ENCODE data around the gene RPRD1B. TPM values are rescaled to one million over a fixed set of nuclear protein-coding genes. Genes with fewer than 3 reads are reported as not detected.
A peak's percentile ranks its signal among the peaks of the same experiment; 100 is the strongest.
"Not testable (repeated sequence)": the region's sequence is repeated elsewhere in the genome, so short reads cannot be mapped to it uniquely, and the experiment has no call there.

The RPRD1B gene
- total RNA-seq, 1 donor from 2014 or later: 84.7 TPM

DNA sequence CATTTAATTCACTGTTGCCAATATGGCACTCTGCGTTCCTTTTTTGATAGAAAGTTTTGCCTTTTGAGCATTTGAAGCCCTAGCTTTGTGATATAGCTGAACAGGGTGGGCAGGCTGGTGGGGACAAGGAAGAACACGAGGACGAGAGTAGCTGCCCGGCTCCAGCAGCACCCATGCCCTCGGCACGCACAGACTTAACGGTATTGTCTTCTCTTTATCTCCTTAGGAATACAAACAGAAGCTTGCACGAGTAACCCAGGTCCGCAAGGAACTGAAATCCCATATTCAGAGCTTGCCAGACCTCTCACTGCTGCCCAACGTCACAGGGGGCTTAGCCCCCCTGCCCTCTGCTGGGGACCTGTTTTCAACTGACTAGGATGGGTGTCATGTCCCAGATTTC lies 56.0 kb downstream of the RPRD1B start:
- DNase-seq (ENCODE audit: missing footprints) (no peak), ATAC-seq (no peak)
- intact Hi-C loops (cut with DNase I): no loop called here

DNA sequence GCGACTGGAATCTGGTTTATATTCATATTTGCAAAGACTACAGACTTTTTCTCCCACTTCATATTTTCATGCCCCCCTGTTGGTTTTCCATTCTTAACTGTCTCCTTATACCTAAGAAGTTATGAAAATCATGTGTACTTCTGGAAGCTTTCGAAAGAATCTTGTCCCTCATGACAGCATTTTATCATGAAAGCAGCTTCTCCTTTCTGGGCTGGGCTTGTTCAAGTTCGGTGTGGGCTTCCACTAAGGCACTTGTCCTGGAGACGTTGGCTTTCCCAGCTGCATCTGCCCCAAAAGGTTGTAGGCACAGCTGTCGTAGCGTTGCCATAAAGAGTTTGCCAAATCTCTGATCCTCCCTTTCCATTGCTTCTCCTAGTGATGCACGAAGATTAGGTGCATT lies 56.5 kb downstream of the RPRD1B start:
- ATAC-seq (no peak), DNase-seq (ENCODE audit: missing footprints) (no peak)
- intact Hi-C loops (cut with DNase I): no loop called here

DNA sequence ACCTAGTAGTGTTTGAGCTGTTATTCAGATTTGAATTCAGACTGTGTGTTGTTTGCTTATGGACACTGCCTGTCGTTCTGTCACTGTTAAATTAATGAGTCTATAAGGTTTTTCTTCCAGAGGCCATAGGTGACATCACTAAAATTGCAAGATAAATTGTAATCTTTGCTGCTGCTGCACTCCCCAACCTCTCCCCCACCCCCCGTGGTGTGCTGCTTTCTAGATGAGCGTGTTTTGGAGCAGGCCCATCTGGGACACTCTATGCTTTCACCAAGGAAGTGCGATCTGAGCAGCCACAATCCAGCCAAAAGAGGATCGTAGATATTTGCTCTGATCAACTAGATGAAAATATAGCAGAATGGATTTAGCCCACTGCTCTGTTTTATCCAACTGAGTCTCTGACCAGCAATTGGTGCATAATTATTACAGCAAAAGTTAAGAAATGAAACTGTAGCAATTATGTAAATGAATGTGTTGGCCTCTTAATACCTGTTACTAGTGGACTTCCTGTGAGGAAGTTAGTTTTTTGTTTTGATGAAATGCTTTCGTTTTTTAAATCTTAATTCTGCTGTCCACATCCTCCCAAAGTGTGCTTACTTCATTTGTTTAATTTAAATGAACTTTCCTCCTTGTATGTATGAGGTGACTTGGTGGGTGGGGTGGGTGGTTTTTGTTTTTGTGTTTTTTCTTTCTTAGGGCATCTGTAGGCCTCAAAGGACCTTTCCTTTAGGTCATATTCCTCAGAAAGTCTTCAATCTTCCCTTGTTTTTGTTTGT lies 58.1 kb downstream of the RPRD1B start:
- no peak for DNase-seq (ENCODE audit: missing footprints)
- intact Hi-C loops (cut with DNase I): no loop called here
- ATAC-seq: peak; percentile 48

DNA sequence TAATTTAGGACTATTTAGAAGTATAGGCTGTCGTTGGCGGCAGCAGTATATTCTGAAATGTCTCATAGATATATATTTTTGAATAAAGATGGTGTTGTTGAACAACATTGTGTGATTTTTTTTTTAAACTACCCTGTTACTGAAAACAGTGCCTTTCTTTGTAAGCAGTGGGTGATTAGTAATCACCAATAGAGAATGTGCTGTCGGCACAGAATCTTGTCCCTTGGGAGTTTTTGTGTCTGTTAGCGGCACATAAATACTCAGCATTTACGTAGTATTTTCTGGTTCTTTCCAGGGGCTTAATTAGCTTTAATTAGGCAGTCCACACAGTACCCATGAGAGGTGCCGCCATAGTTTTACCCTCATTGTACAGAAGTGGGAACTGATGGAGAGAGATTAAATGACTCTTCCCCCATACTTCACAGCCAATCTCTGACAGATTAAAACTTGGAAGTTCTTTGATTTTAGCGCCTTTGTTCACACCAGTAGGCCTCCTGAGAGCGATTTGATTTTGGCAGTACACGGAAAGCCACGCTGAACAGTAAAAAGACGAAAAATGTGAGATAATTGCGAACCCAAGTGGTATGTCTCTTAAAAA lies 58.8 kb downstream of the RPRD1B start:
- DNase-seq (ENCODE audit: missing footprints) (no peak), ATAC-seq (peak; percentile 54)
- intact Hi-C loops (cut with DNase I): no loop called here

DNA sequence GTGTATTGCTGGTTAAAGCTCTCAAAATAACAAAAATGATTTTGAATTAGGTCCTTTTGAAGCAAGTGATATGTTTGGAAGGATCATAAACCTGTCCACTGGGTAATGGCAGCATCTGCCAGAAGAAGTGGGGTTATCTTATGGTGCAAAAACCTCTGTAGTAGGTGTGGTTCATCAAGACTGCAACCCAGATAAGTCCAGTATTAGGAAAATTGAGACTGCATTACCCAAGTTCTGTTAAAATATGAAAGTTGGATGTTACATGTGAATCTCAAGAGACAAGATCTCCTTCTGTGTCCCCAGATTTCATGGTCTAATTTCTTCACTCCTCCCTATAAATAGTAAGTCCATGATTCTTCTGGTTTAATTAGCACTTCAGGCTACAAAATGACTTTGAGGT lies 59.4 kb downstream of the RPRD1B start:
- ATAC-seq (peak; percentile 3), DNase-seq (ENCODE audit: missing footprints) (no peak)
- intact Hi-C loops (cut with DNase I): no loop called here

DNA sequence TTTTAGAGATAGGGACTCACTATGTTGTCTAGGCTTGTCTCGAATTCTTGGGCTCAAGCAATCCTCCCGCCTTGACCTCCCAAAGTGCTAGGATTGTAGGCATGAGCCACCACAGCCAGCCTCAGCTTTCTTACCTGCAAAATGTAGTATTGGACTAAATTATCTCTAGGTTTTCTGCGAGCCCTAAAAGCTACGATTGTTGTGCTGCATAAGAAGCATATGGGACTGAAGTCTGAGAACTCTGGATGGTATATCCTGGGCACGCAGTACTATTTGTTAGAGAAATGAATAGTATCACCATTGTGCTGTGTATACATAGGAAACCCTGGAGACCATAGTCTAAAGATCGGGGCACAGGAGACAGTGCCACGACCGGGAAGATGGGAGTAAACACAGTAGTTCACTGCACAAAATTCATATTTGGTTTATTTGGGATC lies 60.1 kb downstream of the RPRD1B start:
- ATAC-seq (no peak), DNase-seq (ENCODE audit: missing footprints) (no peak)
- intact Hi-C loops (cut with DNase I): loop anchor here (2.0 kb wide), 1 partner anchor 15 kb away; no protein-coding TSS in a partner anchor

DNA sequence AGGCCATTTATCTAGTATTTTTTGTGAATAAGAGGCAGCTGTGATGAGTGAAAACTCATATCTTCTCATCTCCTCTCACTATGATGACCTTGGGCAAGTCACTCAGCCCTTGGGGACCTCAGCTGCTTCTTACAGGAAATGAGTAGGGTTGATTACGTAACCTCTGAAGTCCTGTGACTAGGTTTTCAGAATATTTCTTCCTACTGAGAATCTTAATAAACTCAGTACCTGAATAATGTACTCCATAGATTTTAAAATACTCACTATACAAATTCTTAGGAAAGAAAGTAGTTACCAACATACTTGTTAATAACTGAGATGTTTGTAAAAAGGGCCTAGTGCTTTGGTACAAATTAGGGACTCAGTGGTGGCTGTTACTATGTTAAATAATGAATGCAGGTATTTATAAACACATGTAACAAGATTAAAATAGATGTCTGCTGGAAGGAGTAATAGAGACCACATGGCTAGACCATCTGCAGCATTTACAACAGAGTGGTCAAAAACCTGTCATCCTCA lies 60.9 kb downstream of the RPRD1B start:
- intact Hi-C loops (cut with DNase I): loop anchor here (2.0 kb wide), 1 partner anchor 14 kb away; no protein-coding TSS in a partner anchor
- ATAC-seq (peak; percentile 47), DNase-seq (ENCODE audit: missing footprints) (peak; percentile 79)

DNA sequence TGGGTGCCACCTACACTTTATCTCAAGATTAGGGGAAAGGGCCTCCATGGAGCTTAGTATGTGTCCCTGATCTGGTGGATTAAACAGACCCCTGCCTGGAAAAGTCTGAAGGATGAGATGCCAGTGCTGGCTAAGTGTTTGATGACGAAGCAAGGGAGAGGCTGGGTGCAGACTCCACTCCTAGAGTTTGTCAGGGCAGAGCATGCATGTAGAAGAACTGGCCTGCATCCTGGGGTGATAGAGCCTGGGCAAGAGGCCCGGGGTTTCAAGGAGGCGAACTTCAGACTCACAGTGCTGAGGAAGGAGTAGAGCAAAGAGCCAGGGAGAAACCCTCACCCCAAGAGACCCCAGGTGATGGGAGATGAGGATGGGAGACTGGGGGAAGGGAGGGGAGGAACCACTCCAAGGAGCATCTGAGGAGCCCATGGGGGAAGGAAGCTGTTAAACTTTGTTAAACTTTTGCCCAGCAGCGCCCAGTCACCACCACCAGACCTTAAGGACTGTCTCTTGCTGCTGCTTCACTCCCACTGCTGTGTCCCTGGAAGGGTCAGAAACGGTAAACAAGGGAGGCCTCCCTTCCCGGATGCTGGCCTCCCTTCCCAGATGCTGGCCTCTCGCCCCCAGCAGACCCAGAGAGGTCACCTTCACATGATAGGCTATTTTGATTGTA lies 61.6 kb downstream of the RPRD1B start:
- intact Hi-C loops (cut with DNase I): loop anchor here (2.0 kb wide), 1 partner anchor 14 kb away; no protein-coding TSS in a partner anchor

DNA sequence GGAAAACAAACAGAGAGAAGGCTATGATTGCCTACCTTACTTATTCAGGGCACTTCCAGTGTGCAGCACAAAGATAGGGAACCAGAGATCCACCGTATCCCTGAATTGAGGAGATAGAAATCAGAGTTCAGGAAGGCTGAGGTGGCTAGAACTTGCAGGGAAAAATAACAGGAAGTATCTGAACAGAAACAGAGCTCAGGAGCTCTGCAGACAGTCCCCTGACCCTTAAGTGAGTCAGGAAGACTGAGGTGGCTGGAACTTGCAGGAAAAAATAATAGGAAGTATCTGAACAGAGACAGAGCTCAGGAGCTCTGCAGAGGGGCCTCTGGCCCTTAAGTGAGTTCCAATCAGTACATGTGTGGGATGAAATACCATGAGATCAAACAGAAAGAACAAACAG lies 65.4 kb downstream of the RPRD1B start:
- intact Hi-C loops (cut with DNase I): no loop called here
- ATAC-seq (no peak), DNase-seq (ENCODE audit: missing footprints) (no peak)

More for the DNA sequence above, 61.6 kb downstream of the RPRD1B start:
- DNase-seq (ENCODE audit: missing footprints) (no peak), ATAC-seq (no peak)

DNA sequence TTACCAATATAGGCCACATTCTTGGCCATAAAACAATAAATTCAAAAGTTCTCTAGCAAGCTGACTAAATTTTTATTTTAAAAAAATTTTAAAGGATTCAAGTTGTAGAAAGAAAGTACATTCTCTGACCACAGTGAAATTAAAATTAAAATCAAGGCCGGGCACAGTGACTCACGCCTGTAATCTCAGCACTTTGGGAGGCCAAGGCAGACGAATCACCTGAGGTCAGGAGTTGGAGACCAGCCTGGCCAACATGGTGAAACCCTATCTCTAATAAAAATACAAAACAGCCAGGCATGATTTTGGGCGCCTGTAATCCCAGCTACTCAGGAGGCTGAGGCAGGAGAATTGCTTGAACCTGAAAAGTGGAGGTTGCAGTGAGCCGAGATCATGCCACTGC lies 68.7 kb downstream of the RPRD1B start:
- intact Hi-C loops (cut with DNase I); DNase-seq (ENCODE audit: missing footprints); ATAC-seq: not testable (repeated sequence)

DNA sequence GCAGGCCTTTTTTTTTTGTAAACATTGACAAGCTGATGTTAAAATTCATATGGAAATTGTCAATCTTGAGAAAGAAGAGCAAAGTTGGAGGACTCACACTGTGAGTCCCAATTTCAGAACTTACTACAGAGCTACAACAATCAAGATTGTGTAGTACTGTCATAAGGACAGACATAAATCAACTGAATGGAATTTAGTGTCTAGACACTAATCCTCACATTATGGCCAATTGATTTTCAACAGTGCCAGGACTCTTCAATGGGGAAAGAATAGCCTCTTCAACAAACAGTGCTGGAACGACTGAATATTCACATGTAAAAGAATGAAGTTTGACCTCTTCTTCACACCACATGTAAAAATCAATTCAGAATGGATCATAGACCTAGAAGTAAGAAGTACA lies 70.7 kb downstream of the RPRD1B start:
- ATAC-seq: no peak
- intact Hi-C loops (cut with DNase I): no loop called here

DNA sequence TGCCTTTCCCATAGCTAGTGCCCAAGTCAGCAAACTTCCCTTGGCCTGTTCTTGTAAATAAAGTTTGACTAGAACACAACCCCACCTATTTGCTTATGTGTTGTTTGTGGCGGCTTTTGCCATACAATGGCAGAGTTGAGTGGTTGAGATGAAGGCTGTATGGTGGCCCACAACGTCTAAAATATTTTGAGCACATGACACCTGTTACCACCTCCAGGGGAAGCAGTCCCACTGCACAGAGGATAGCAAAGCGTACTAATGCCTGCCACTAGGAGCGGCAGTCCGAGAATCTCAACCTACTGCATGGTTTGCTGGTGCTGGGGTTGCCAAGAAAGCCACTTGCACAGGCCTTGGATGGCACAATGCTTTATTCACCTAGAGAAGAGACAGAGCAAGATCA lies 72.9 kb downstream of the RPRD1B start:
- ATAC-seq: no peak
- no peak for DNase-seq (ENCODE audit: missing footprints)
- intact Hi-C loops (cut with DNase I): no loop called here

More for the DNA sequence above, 70.7 kb downstream of the RPRD1B start:
- no peak for DNase-seq (ENCODE audit: missing footprints)

DNA sequence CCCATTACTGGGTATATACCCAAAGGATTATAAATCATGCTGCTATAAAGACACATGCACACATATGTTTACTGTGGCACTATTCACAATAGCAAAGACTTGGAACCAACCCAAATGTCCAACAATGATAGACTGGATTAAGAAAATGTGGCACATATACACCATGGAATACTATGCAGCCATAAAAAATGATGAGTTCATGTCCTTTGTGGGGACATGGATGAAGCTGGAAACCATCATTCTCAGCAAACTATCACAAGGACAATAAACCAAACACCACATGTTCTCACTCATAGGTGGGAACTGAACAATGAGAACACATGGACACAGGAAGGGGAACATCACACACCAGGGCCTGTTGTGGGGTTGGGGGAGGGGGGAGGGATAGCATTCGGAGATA lies 73.8 kb downstream of the RPRD1B start:
- DNase-seq (ENCODE audit: missing footprints); intact Hi-C loops (cut with DNase I); ATAC-seq: not testable (repeated sequence)

DNA sequence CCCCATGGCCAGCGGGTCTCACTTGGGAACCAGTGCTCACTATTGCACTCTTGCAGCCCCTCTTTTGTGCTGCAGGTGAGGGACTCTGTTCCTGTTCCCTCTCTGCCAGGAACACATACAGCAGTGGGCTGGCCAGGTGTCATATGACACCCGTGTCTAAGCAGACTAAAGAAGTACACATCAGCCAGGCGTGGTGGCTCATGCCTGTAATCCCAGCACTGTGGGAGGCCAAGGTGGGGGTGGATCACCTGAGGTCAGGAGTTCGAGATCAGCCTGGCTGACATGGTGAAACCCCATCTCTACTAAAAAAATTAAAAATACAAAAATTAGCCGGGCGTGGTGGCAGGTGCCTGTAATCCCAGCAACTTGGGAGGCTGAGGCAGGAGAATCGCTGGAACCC lies 74.4 kb downstream of the RPRD1B start:
- not testable (repeated sequence) for ATAC-seq; DNase-seq (ENCODE audit: missing footprints)
- intact Hi-C loops (cut with DNase I): loop anchor here (2.0 kb wide), 2 partner anchors 13 to 33 kb away; no protein-coding TSS in a partner anchor

DNA sequence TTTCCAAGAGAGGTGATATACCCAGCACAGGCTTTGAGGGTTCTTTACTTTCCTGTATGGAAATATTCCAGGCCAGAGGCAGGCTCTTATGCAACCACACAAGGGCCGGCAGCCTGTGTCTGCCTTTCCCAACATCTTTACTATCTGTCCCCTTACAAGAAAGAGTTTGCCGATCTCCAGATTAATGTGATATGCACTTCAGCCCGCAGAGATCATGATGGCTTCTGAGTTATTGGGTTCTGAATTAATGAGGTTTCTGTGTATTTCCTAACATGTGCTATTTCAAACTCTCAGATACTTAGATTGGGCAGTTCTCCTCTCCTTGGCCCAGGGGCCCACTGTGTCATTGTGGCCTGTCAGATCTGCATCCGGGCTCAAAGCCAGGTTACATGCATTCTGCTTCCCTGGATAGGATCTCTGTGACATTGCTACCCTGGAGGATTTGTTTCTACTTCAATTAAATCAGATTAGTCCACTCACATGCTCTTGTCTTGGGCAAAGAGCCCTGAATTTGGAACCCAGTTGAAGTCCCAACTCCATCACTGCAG lies 75.0 kb downstream of the RPRD1B start:
- ATAC-seq (peak; percentile 62), DNase-seq (ENCODE audit: missing footprints) (peak; percentile 83)
- intact Hi-C loops (cut with DNase I): loop anchor here (2.0 kb wide), 2 partner anchors 14 to 34 kb away; no protein-coding TSS in a partner anchor

DNA sequence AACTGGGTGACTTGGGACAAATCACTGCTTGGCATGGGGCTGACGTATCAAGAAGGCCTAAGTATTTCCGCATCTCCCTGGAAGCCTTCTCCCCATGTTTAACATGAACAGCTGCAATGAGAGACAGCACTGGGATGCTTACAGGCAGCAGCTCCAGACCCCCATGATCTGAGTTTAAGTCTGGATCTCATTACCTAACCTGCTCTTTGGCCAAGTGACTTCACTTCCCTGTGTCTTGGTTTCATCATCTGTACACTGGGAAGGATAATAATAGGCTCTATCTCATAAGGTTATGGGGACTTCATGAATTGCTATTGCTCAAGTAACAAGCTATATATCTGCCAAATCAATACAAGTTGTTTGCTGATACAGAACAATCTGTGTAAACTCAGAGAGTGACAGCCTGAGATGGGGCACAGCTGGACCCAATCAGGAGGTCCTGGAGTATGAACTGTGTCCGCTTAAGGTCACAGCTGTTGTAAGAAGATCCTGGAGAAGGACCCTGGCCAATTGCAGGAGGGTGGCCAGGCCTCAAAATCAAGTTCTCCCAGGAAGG lies 75.5 kb downstream of the RPRD1B start:
- peak; percentile 88 for DNase-seq (ENCODE audit: missing footprints)
- intact Hi-C loops (cut with DNase I): loop anchor here (2.0 kb wide), 2 partner anchors 14 to 34 kb away; no protein-coding TSS in a partner anchor

DNA sequence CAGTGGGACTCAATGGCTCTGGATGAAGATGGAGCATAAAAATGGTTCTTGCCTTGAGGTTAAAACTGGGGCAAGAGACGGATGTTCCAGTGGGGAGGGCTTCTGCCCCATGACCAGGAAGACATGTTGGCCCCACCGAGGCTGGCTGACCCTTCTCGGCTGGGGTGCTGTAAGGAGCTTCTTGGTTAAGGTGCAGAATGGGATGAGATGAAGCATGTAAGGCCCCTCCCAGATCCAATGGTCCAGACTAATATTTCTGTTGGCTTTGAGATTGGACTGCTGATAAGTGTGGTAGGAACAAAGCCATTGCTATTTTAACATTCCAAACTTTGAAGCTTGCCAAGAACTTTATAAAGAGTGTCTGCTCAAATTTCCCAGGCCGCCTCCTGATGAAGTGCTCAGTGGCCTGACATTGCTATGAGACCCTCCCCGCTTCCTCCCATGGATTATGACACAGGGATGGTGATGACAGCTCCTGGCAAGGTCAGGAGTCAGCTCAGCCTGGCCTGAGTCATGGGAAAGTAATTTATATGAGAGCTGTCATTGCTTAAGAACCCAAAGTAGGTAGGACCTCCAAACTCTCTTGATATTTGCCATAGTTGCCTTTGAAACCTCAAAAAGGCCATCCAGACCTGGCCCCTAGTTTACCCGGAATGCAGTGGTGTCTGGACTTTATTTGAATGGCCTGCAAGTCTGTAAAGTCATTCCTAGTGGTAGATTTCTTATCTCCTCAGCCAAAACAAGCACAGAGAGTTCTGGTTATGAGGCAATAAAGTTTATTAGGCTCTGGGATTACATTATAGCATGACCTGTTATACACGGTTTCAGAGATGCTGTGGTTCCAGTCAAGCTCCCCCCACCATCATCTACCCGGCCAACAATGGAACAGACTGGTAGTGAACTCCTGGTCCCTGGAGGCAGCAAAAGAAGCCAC lies 76.3 kb downstream of the RPRD1B start:
- intact Hi-C loops (cut with DNase I): loop anchor here (2.0 kb wide), 2 partner anchors 15 to 35 kb away; no protein-coding TSS in a partner anchor
- ATAC-seq (peak; percentile 86), DNase-seq (ENCODE audit: missing footprints) (peak; percentile 77)

More for the DNA sequence above, 75.5 kb downstream of the RPRD1B start:
- ATAC-seq: peak; percentile 73

Measured in Right ventricle myocardium inferior (tissue), 1 donor.